Sigmoid colon (tissue), 7 donors: ENCODE results near the gene RINL. TPM values are rescaled to one million over a fixed set of nuclear protein-coding genes. Genes with fewer than 3 reads are reported as not detected.
"Not testable (repeated sequence)": the region's sequence is repeated elsewhere in the genome, so short reads cannot be mapped to it uniquely, and the experiment has no call there.

ENCODE experiments used
- DNase-seq: peaks from one replicate; pipeline ENCODE4 v3.0.0-alpha.2; 2019
- H3K27ac ChIP-seq, 4 donors: fragments of 200-600 bp; sonication (generic); one replicate each; pipeline ENCODE4 v1.5.1; 2016 to 2019; ENCODE audit warnings: mild to moderate bottlenecking in 1 of 4
- H3K27me3 ChIP-seq, 3 donors: fragments of 200-600 bp; sonication (generic); one replicate each; pipeline ENCODE4 v1.5.1; 2019; ENCODE audit warnings: mild to moderate bottlenecking in 1 of 3
- H3K36me3 ChIP-seq, 4 donors: fragments of 200-600 bp; sonication (generic); one replicate each; pipeline ENCODE4 v1.5.1; 2016 to 2019
- H3K4me1 ChIP-seq, 4 donors: fragments of 200-600 bp; sonication (generic); one replicate each; pipeline ENCODE4 v1.5.1; 2017 to 2019
- H3K4me3 ChIP-seq, 4 donors: fragments of 200-600 bp; sonication (generic); one replicate each; pipeline ENCODE4 v1.5.1; 2017 to 2019; ENCODE audit warnings: mild to moderate bottlenecking in 2 of 4, moderate library complexity in 1 of 4
- H3K9me3 ChIP-seq, 4 donors: fragments of 200-600 bp in 3 of 4; sonication (generic) in 3 of 4; one replicate each; pipeline versions ENCODE4 v1.5.1 to v1.6.1; 2013 to 2019
- CTCF ChIP-seq, 4 experiments: fragments of 450-650 bp in 3 of 4; fragments of 200-600 bp in 1 of 4; IDR thresholded peaks; one replicate each; pipeline ENCODE4 v1.5.1; 2016 to 2019; ENCODE audit warnings: antibody characterized with exemption in 4 of 4, mild to moderate bottlenecking in 3 of 4, moderate library complexity in 2 of 4
- EP300 ChIP-seq, 4 donors: sonication (generic); formaldehyde crosslinking; IDR thresholded peaks; one replicate each; pipeline ENCODE4 v1.6.1; 2017; ENCODE audit warnings: antibody characterized with exemption in 4 of 4
- POLR2A ChIP-seq, 2 donors: fragments of 450-650 bp; IDR thresholded peaks; one replicate each; pipeline ENCODE4 v1.6.1; 2016; ENCODE audit warnings: antibody characterized with exemption in 2 of 2, mild to moderate bottlenecking in 2 of 2, moderate library complexity in 2 of 2
- POLR2AphosphoS5 ChIP-seq, 4 donors: sonication (generic); formaldehyde crosslinking; IDR thresholded peaks; one replicate each; pipeline ENCODE4 v1.6.1; 2017; ENCODE audit warnings: antibody characterized with exemption in 4 of 4
- WGBS, 2 donors: extraction: QIAGEN DNeasy Blood & Tissue Kit; methylation state at CpG; one replicate each; pipeline ENCODE4 v1.1.7; 2013; 5-methylcytosine and 5-hydroxymethylcytosine counted together
- intact Hi-C: fragments of 100-400 bp; cut with DNase I; formaldehyde crosslinking; loops from one replicate; pipeline ENCODE4 v1.15.1; 2023
- polyA plus RNA-seq, 3 donors: library from polyadenylated mRNA; stranded (reverse); fragments of 200-250 nt; gene quantifications; one replicate each; pipeline ENCODE4 v1.2.3, GENCODE V29; 2013
- total RNA-seq, 4 donors: library from RNA; depleted of rRNA; stranded (reverse); fragments of >200 nt; gene quantifications; one replicate each; pipeline ENCODE4 v1.1.0, GENCODE V29; 2016
- donor health status: healthy with polysubstance abuse.
- donor health status: Bipolar disorder and iron deficiency.
- donor health status: healthy.

Gene RINL
- total and polyA plus RNA-seq, 7 donors: 3.5 to 17.6 (median 4.8) TPM

GRCh38 chr19:38862321-38863059 is 15.6 kb downstream of the RINL start:
- intact Hi-C loops: no loop called here
- Histone ChIP-seq H3K4me1 (peaks cover 0 to 20% (median 18%) of the 10 kb centered on the region in 4 donors), H3K9me3 (no peaks in the 10 kb centered on the region), H3K27ac (peak overlapping the region; percentile 25 to 78 (median 72)), H3K4me3 (no peak overlapping the region), H3K36me3 (no peaks in the 10 kb centered on the region), H3K27me3 (no peaks in the 10 kb centered on the region)
- WGBS, 2 donors: 35 to 44% methylated on average over 10 of the region's 10 CpGs
- DNase-seq: peak; percentile 94
- no peak for TF ChIP-seq CTCF (IDR thresholded peaks at IDR 0.05)
- TF ChIP-seq POLR2A (IDR thresholded peaks at IDR 0.05): no peak
- peak in 3 of 4 donors; percentile 74 to 86 (median 74) for TF ChIP-seq EP300 (IDR thresholded peaks at IDR 0.05)
- TF ChIP-seq POLR2AphosphoS5 (IDR thresholded peaks at IDR 0.05): peak; percentile 88 to 94 (median 92)

GRCh38 chr19:38861368-38861767 is 16.7 kb downstream of the RINL start:
- 94 to 97% methylated on average over 3 of the region's 3 CpGs for WGBS, 2 donors
- H3K4me1 ChIP-seq: peaks cover 0 to 20% (median 18%) of the 10 kb centered on the region in 4 donors
- no peaks in the 10 kb centered on the region for H3K9me3 ChIP-seq
- DNase-seq: no peak
- H3K27ac ChIP-seq: peak overlapping the region in 1 of 4 donors; percentile 72
- no peaks in the 10 kb centered on the region for H3K36me3 ChIP-seq
- H3K27me3 ChIP-seq: no peaks in the 10 kb centered on the region
- TF ChIP-seq EP300 (IDR thresholded peaks at IDR 0.05): no peak
- TF ChIP-seq CTCF (IDR thresholded peaks at IDR 0.05): no peak
- no peak for TF ChIP-seq POLR2AphosphoS5 (IDR thresholded peaks at IDR 0.05)
- no peak for TF ChIP-seq POLR2A (IDR thresholded peaks at IDR 0.05)
- no peak overlapping the region for H3K4me3 ChIP-seq
- intact Hi-C loops: no loop called here

DNA sequence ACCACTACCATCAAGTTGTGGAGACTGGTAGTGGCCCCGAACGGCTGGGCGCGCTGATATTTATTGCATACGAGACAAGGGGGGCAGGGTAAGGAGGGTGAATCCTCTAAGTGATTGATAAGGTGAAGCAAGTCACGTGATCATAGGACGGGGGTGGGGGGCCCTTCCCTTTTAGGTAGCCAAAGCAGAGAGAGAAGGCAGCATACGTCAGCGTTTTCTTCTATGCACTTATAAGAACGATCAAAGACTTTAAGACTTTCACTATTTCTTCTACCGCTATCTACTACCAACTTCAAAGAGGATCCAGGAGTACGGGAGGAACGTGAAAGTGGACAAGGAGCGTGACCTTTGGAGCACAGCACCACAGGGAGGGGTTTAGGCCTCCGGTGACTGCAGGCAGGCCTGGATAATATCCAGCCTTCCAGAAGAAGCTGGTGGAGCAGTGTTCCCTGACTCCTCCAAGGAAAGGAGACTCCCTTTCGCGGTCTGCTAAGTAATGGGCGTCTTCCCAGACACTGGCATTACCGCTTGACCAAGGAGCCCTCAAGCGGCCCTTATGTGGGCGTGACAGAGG is 18.4 kb downstream of the RINL start:
- H3K36me3 ChIP-seq, H3K9me3 ChIP-seq, intact Hi-C loops, H3K27me3 ChIP-seq, DNase-seq, H3K4me3 ChIP-seq: not testable (repeated sequence)
- Histone ChIP-seq H3K27ac (peak overlapping the region in 1 of 4 donors; percentile 31), H3K4me1 (peaks cover 0 to 20% (median 18%) of the 10 kb centered on the region in 4 donors)
- TF ChIP-seq POLR2AphosphoS5 (IDR thresholded peaks at IDR 0.05): peak in 1 of 4 donors; percentile 13
- whole genome bisulfite sequencing, 2 donors: 43 to 72% methylated on average over 21 of the region's 21 CpGs

DNA sequence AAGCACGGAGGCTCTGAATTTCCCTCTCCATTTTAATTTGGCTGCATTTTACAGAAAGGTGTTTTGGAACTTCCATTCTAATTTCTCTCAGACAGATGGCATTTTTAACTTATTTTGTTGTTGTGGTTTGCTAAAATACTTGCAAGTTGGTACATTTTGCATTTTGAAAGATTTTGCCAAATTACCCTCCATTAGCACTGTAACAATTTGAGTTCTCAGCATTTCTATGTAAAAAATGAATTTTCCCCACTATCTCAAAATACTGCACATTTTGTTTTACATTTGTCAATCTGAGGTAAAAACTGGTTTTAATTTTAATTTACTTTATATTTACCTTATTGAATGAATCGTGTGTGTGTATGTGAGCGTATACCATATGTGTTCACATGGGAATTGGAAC is 21.3 kb downstream of the RINL start:
- H3K9me3 ChIP-seq: no peaks in the 10 kb centered on the region
- TF ChIP-seq CTCF (IDR thresholded peaks at IDR 0.05): no peak
- no peak for TF ChIP-seq POLR2AphosphoS5 (IDR thresholded peaks at IDR 0.05)
- TF ChIP-seq POLR2A (IDR thresholded peaks at IDR 0.05): no peak
- no peak for TF ChIP-seq EP300 (IDR thresholded peaks at IDR 0.05)
- no peaks in the 10 kb centered on the region for H3K36me3 ChIP-seq
- no peaks in the 10 kb centered on the region for H3K27me3 ChIP-seq
- 72 to 88% methylated on average over 3 of the region's 3 CpGs for WGBS, 2 donors
- no peak overlapping the region for H3K4me3 ChIP-seq
- no peak for DNase-seq
- H3K27ac ChIP-seq: no peak overlapping the region
- H3K4me1 ChIP-seq: peaks cover 0 to 15% (median 8%) of the 10 kb centered on the region in 4 donors
- intact Hi-C loops: no loop called here

GRCh38 chr19:38855751-38856150 is 22.3 kb downstream of the RINL start:
- H3K27me3 ChIP-seq, H3K36me3 ChIP-seq, intact Hi-C loops, DNase-seq, H3K27ac ChIP-seq, H3K9me3 ChIP-seq, H3K4me3 ChIP-seq: not testable (repeated sequence)
- 87 to 95% methylated on average over 28 to 29 of the region's 37 CpGs for WGBS, 2 donors
- H3K4me1 ChIP-seq: peaks cover 0 to 18% (median 13%) of the 10 kb centered on the region in 4 donors

GRCh38 chr19:38854961-38855360 is 23.1 kb downstream of the RINL start:
- intact Hi-C loops: loop anchor here (5.0 kb wide), 1 partner anchor 208 kb away; the partner anchor contains the start of gene ACTN4

More at GRCh38 chr19:38854961-38855360, 23.1 kb downstream of the RINL start:
- H3K9me3 ChIP-seq, H3K27ac ChIP-seq, DNase-seq, H3K4me3 ChIP-seq, H3K27me3 ChIP-seq, H3K36me3 ChIP-seq: not testable (repeated sequence)
- WGBS, 2 donors: 71 to 83% methylated on average over 2 to 3 of the region's 3 CpGs
- peaks cover 0 to 18% (median 14%) of the 10 kb centered on the region in 4 donors for H3K4me1 ChIP-seq
